GM12878 (cell line): ENCODE data around the gene LRP1B.

Experiments
- BCLAF1 ChIP-seq: fragments of 450-650 bp; IDR thresholded peaks from 2 replicates; pipeline ENCODE4 v1.6.1; 2017; ENCODE audit warnings: antibody characterized with exemption, mild to moderate bottlenecking, moderate library complexity
- BHLHE40 ChIP-seq, 2 experiments: fragments of 450-650 bp in 1 of 2; IDR thresholded peaks; 2 replicates each; pipeline ENCODE4 v1.6.1; 2011 to 2017; ENCODE audit warnings: low read depth in 2 of 2, borderline replicate concordance in 1 of 2, improper control_type of control experiment in 1 of 2, low read length in 1 of 2, mild to moderate bottlenecking in 1 of 2
- CREM ChIP-seq: IDR thresholded peaks from 2 replicates; pipeline ENCODE4 v1.6.1; 2014; ENCODE audit warnings: antibody characterized with exemption, low read depth
- EP300 ChIP-seq, 2 experiments: fragments of 150-350 bp in 1 of 2; IDR thresholded peaks; 2 replicates each; pipeline ENCODE4 v1.6.1; 2011 to 2012; ENCODE audit warnings: low read depth in 2 of 2, low read length in 2 of 2, borderline replicate concordance in 1 of 2, improper control_type of control experiment in 1 of 2, inconsistent platforms in 1 of 2; ENCODE audit not compliant: control insufficient read depth in 1 of 2
- FOS ChIP-seq: IDR thresholded peaks from 3 replicates; pipeline ENCODE4 v1.6.1; 2011; ENCODE audit warnings: borderline replicate concordance; ENCODE audit not compliant: insufficient read length; ENCODE audit errors: extremely low read depth
- GABPA ChIP-seq: IDR thresholded peaks from 2 replicates; pipeline ENCODE4 v1.6.1; 2014; ENCODE audit warnings: antibody characterized with exemption, low read depth, mild to moderate bottlenecking, inconsistent platforms
- PAX5 ChIP-seq: IDR thresholded peaks from 2 replicates; pipeline ENCODE4 v1.6.1; 2011; ENCODE audit warnings: low read depth, low read length, borderline replicate concordance
- RBBP5 ChIP-seq: fragments of 200-600 bp; sonication (generic); conservative IDR thresholded peaks from 2 replicates; pipeline ENCODE4 v1.6.1; 2016
- SMARCA5 ChIP-seq: fragments of 450-650 bp; IDR thresholded peaks from 2 replicates; pipeline ENCODE4 v1.6.1; 2017; ENCODE audit warnings: mild to moderate bottlenecking
- SUZ12 ChIP-seq: fragments of 200-600 bp; sonication (generic); IDR thresholded peaks from one replicate; pipeline ENCODE4 v1.6.1; 2018; ENCODE audit warnings: antibody characterized with exemption, mild to moderate bottlenecking; ENCODE audit not compliant: unreplicated experiment
- YY1 ChIP-seq: IDR thresholded peaks from 2 replicates; pipeline ENCODE4 v1.6.1; 2011; ENCODE audit warnings: low read depth, mild to moderate bottlenecking, low read length
- ZBTB11 ChIP-seq: fragments of 450-650 bp; formaldehyde crosslinking; IDR thresholded peaks from 2 replicates; pipeline ENCODE4 v1.5.0; 2022; ENCODE audit warnings: mild to moderate bottlenecking, missing genetic modification characterization
- TF ChIP-seq, protein P1 (sequence below), 3 experiments: IDR thresholded peaks in 2 of 3; conservative IDR thresholded peaks in 1 of 3; 2 replicates each; pipeline ENCODE4 v1.5.1; 2011; ENCODE audit warnings: low read depth in 3 of 3, low read length in 3 of 3, mild to moderate bottlenecking in 3 of 3, control low read depth in 2 of 3, moderate library complexity in 2 of 3, inconsistent platforms in 1 of 3, mixed read lengths in 1 of 3; ENCODE audit not compliant: control insufficient read depth in 2 of 3, insufficient read depth in 1 of 3; ENCODE audit errors: extremely low read depth in 1 of 3

- TF ChIP-seq ZBTB11 (CRISPR knock-in tag) (no peak), BCLAF1 (no peak), YY1 (no peak), SMARCA5 (no peak), PAX5 (no peak), RBBP5 (no peak), EP300 (IDR thresholded peaks at IDR 0.05; ENCODE audit: borderline replicate concordance in 1 of 2, control insufficient read depth in 1 of 2, low read depth in 2 of 2, low read length in 2 of 2) (no peak), CREM (no peak), BHLHE40 (IDR thresholded peaks at IDR 0.05; ENCODE audit: borderline replicate concordance in 1 of 2, low read depth in 2 of 2, low read length in 1 of 2) (no peak), SUZ12 (no peak), FOS (no peak), GABPA (no peak)
- TF ChIP-seq, protein P1, sequence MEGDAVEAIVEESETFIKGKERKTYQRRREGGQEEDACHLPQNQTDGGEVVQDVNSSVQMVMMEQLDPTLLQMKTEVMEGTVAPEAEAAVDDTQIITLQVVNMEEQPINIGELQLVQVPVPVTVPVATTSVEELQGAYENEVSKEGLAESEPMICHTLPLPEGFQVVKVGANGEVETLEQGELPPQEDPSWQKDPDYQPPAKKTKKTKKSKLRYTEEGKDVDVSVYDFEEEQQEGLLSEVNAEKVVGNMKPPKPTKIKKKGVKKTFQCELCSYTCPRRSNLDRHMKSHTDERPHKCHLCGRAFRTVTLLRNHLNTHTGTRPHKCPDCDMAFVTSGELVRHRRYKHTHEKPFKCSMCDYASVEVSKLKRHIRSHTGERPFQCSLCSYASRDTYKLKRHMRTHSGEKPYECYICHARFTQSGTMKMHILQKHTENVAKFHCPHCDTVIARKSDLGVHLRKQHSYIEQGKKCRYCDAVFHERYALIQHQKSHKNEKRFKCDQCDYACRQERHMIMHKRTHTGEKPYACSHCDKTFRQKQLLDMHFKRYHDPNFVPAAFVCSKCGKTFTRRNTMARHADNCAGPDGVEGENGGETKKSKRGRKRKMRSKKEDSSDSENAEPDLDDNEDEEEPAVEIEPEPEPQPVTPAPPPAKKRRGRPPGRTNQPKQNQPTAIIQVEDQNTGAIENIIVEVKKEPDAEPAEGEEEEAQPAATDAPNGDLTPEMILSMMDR (IDR thresholded peaks at IDR 0.05 in 2 of 3, conservative IDR thresholded peaks at IDR 0.05 in 1 of 3; ENCODE audit: control insufficient read depth in 2 of 3, extremely low read depth in 1 of 3, insufficient read depth in 1 of 3, low read depth in 3 of 3, low read length in 3 of 3) = no peak
Measured at GRCh38 chr2:141930803-141931202, 200.0 kb downstream of the LRP1B start.
